ENCODE measurements around the gene KREMEN2.

KREMEN2 gene

DNA sequence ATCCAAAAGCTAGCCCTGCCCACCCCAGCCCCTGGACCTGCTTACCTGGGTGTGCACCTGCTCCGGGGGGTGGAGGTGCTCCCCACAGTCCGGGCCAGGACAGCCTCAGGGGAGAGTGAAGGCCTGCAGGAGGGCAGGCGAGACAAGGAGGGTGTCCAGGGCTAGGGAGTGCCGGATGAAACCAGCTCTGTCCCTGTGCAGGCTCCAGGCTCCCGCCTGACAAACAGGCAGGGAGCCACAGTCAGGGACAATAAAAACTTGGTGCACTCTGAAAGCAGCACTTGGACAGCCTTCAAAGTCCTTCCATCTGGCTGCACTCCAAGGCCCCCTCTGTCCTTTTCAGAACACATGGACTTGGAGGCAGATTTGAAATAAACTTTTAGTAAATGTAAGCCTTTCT lies 9.0 kb downstream of the KREMEN2 start:
- H3K4me3 ChIP-seq (ENCODE audit: insufficient read depth, low read length, poor library complexity, severe bottlenecking), result no peak overlapping the region
- H4K20me1 ChIP-seq (ENCODE audit: low read depth, low read length), result peaks cover 4% of the 10 kb centered on the region; the same call in 1 of the 2 replicates
- H3K9ac ChIP-seq (ENCODE audit: low read length), result no peak overlapping the region
- peak overlapping the region; percentile 93 for H3K27ac ChIP-seq (ENCODE audit: low read depth, low read length)
- peaks cover 43% of the 10 kb centered on the region for H3F3A ChIP-seq (ENCODE audit: insufficient read depth)
- no peak overlapping the region for H2AFZ ChIP-seq (ENCODE audit: low read depth, low read length, severe bottlenecking)
- no peaks in the 10 kb centered on the region for H3K9me3 ChIP-seq (ENCODE audit: insufficient read depth, low read length)
- TF ChIP-seq, protein P1, sequence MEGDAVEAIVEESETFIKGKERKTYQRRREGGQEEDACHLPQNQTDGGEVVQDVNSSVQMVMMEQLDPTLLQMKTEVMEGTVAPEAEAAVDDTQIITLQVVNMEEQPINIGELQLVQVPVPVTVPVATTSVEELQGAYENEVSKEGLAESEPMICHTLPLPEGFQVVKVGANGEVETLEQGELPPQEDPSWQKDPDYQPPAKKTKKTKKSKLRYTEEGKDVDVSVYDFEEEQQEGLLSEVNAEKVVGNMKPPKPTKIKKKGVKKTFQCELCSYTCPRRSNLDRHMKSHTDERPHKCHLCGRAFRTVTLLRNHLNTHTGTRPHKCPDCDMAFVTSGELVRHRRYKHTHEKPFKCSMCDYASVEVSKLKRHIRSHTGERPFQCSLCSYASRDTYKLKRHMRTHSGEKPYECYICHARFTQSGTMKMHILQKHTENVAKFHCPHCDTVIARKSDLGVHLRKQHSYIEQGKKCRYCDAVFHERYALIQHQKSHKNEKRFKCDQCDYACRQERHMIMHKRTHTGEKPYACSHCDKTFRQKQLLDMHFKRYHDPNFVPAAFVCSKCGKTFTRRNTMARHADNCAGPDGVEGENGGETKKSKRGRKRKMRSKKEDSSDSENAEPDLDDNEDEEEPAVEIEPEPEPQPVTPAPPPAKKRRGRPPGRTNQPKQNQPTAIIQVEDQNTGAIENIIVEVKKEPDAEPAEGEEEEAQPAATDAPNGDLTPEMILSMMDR (IDR thresholded peaks at IDR 0.05; ENCODE audit: insufficient read depth, low read length, poor library complexity, severe bottlenecking), result no peak
- no peak for TF ChIP-seq EZH2phosphoT487 (conservative IDR thresholded peaks at IDR 0.05; ENCODE audit: low read length)
- H3K36me3 ChIP-seq (ENCODE audit: low read length), result no peaks in the 10 kb centered on the region
- no peaks in the 10 kb centered on the region for H3K27me3 ChIP-seq (ENCODE audit: low read length)
- no peak overlapping the region for H3K4me2 ChIP-seq (ENCODE audit: low read depth, low read length, poor library complexity, severe bottlenecking)
- no peaks in the 10 kb centered on the region for H3K9me2 ChIP-seq (replicated peaks; ENCODE audit: insufficient read depth, low read length)
- peaks cover 29% of the 10 kb centered on the region for H3K79me2 ChIP-seq (ENCODE audit: insufficient read depth, low read length)

DNA sequence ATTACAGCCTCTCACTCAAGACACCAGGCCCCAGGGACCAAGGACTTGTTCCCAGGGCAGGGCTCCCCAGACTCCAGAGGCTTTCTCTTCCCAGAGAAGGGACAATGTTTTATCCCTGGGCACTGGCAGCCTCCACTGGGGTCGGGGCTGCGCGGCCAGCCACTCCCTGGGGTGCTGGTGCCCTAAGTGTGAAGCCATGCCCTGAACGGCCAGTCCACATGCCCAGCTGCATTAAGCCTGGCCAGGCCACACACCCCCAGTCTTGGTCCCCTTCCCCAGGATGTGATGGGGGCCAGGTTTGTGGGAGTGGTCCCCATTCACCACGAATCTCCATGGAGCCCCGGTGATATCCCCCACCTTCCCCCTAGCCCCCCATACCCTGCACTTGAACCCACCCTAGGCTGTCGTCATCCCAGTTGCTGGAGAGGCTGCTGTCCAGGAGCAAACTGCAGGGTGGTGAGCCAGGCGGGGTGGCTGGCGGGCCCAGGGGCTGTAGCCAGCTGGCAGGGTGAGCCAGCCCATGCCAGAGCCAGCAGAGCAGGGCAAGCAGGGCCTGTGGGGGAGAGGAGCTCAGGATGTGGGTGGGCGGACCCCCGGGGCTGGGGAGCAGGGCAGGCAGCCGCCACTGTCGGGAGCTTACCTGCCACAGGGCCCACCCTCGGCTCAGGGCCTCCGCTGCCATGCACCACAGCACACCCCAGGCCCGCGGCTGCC lies 9.7 kb downstream of the KREMEN2 start:
- Histone ChIP-seq H3K27ac (ENCODE audit: low read depth, low read length) (peak overlapping the region; percentile 93), H2AFZ (ENCODE audit: low read depth, low read length, severe bottlenecking) (no peak overlapping the region), H4K20me1 (ENCODE audit: low read depth, low read length) (peaks cover 4% of the 10 kb centered on the region; the same call in 1 of the 2 replicates), H3K9me3 (ENCODE audit: insufficient read depth, low read length) (no peaks in the 10 kb centered on the region), H3K4me2 (ENCODE audit: low read depth, low read length, poor library complexity, severe bottlenecking) (no peak overlapping the region), H3K9ac (ENCODE audit: low read length) (no peak overlapping the region), H3K36me3 (ENCODE audit: low read length) (no peaks in the 10 kb centered on the region), H3F3A (ENCODE audit: insufficient read depth) (peaks cover 40% of the 10 kb centered on the region), H3K79me2 (ENCODE audit: insufficient read depth, low read length) (peaks cover 32% of the 10 kb centered on the region), H3K27me3 (ENCODE audit: low read length) (no peaks in the 10 kb centered on the region), H3K9me2 (replicated peaks; ENCODE audit: insufficient read depth, low read length) (no peaks in the 10 kb centered on the region), H3K4me3 (ENCODE audit: insufficient read depth, low read length, poor library complexity, severe bottlenecking) (no peak overlapping the region)
- TF ChIP-seq, protein P1 (IDR thresholded peaks at IDR 0.05; ENCODE audit: insufficient read depth, low read length, poor library complexity, severe bottlenecking), result no peak
- TF ChIP-seq EZH2phosphoT487 (conservative IDR thresholded peaks at IDR 0.05; ENCODE audit: low read length), result no peak

DNA sequence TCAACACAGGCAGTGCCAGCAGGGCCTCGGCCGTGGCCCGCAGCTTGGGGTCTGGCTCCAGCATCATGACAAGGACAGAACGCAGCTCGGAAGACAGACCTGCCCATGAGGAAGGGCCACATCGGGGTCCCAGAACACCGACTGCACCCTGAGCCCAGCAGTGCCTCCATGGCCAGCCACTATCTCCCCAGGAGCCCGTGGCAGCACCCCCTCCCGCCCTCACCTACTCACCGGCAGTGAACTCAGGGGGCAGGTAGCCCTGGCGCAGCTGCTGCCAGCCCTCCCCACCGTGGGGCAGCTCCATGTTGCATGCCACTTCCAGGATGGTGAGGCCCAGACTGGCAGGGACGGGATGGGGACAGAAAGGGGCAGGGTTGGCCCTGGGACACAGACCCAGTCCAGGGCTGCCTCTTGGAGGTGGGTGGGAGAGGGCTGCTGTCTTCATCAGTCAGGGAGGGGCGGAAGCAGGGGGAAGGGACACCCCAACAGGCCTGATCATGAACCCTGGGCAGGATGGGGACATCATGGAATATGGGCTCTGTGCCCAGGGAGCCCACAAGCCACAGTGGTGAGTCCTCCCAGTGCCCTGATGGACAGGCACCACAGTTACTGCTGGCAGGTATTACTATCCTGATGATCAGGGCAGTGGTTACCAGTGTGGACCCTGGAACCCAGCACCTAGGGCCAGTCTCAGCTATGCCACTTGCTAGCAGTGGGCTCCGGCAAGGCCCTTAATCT lies 10.4 kb downstream of the KREMEN2 start:
- peaks cover 39% of the 10 kb centered on the region for H3K79me2 ChIP-seq (ENCODE audit: insufficient read depth, low read length)
- TF ChIP-seq EZH2phosphoT487 (conservative IDR thresholded peaks at IDR 0.05; ENCODE audit: low read length), result no peak
- TF ChIP-seq, protein P1 (IDR thresholded peaks at IDR 0.05; ENCODE audit: insufficient read depth, low read length, poor library complexity, severe bottlenecking), result no peak
- no peak overlapping the region for H3K9ac ChIP-seq (ENCODE audit: low read length)
- H3K4me3 ChIP-seq (ENCODE audit: insufficient read depth, low read length, poor library complexity, severe bottlenecking), result no peak overlapping the region
- H3K4me2 ChIP-seq (ENCODE audit: low read depth, low read length, poor library complexity, severe bottlenecking), result no peak overlapping the region
- H3K9me2 ChIP-seq (replicated peaks; ENCODE audit: insufficient read depth, low read length), result no peaks in the 10 kb centered on the region
- H4K20me1 ChIP-seq (ENCODE audit: low read depth, low read length), result peaks cover 4% of the 10 kb centered on the region; the same call in 1 of the 2 replicates
- no peaks in the 10 kb centered on the region for H3K36me3 ChIP-seq (ENCODE audit: low read length)
- peaks cover 40% of the 10 kb centered on the region for H3F3A ChIP-seq (ENCODE audit: insufficient read depth)
- H3K27ac ChIP-seq (ENCODE audit: low read depth, low read length), result no peak overlapping the region
- H3K27me3 ChIP-seq (ENCODE audit: low read length), result no peaks in the 10 kb centered on the region
- no peak overlapping the region for H2AFZ ChIP-seq (ENCODE audit: low read depth, low read length, severe bottlenecking)
- no peaks in the 10 kb centered on the region for H3K9me3 ChIP-seq (ENCODE audit: insufficient read depth, low read length)
